Measurements from ENCODE around the gene CREBBP.

GRCh38 chr16:3924763-3925162 is 44.2 kb upstream of the CREBBP start:
- no peak for TF ChIP-seq CTCF (IDR thresholded peaks at IDR 0.05; ENCODE audit: extremely low read depth in 1 of 2, insufficient read depth in 1 of 2, low read depth in 1 of 2, low read length in 2 of 2)
- TF ChIP-seq MAX (IDR thresholded peaks at IDR 0.05; ENCODE audit: insufficient read depth, insufficient read length) = no peak
- no peak for TF ChIP-seq POLR2AphosphoS5 (IDR thresholded peaks at IDR 0.05; ENCODE audit: insufficient read depth, low read depth, low read length)
- TF ChIP-seq POLR2A (IDR thresholded peaks at IDR 0.05; ENCODE audit: low read depth, low read length) = no peak
- no peak for TF ChIP-seq EZH2 (IDR thresholded peaks at IDR 0.05; ENCODE audit: borderline replicate concordance, low read depth, low read length, severe bottlenecking)
- no peak for TF ChIP-seq FOS (IDR thresholded peaks at IDR 0.05; ENCODE audit: borderline replicate concordance, insufficient read depth, low read length)

Data from endothelial cell of umbilical vein (primary cell).